Type B pancreatic cell (in vitro differentiated cells): ENCODE data around the gene PRTFDC1. TPM values are rescaled to one million over a fixed set of nuclear protein-coding genes. Genes with fewer than 3 reads are reported as not detected.

Source experiments
- DNase-seq: peaks from one replicate; pipeline ENCODE4 v3.0.0; 2021; ENCODE audit warnings: mixed read lengths; ENCODE audit not compliant: unreplicated experiment; ENCODE audit errors: extremely low spot score
- H3K27ac Mint-ChIP-seq: 2 replicates; pipeline ENCODE4 v1.8.0; 2021; ENCODE audit warnings: mild to moderate bottlenecking, mixed read lengths
- H3K27me3 Mint-ChIP-seq: 2 replicates; pipeline ENCODE4 v1.8.0; 2021; ENCODE audit warnings: mixed read lengths
- H3K36me3 Mint-ChIP-seq: 2 replicates; pipeline ENCODE4 v1.8.0; 2021; ENCODE audit warnings: mixed read lengths
- H3K4me1 Mint-ChIP-seq: one replicate; pipeline ENCODE4 v1.8.0; 2021; ENCODE audit warnings: mixed read lengths; ENCODE audit not compliant: unreplicated experiment
- H3K4me3 Mint-ChIP-seq: 2 replicates; pipeline ENCODE4 v1.8.0; 2021; ENCODE audit warnings: mild to moderate bottlenecking, mixed read lengths
- H3K9me3 Mint-ChIP-seq: 2 replicates; pipeline ENCODE4 v1.8.0; 2021; ENCODE audit warnings: mixed read lengths
- long read RNA-seq: library from polyadenylated mRNA; unstranded; transcript quantifications from one replicate; pipeline ENCODE4 v2.0.0, GENCODE V29; 2020
- total RNA-seq: library from RNA; stranded (reverse); gene quantifications from 2 replicates; pipeline ENCODE4 v1.2.1, GENCODE V29; 2021; ENCODE audit warnings: low replicate concordance
- TF ChIP-seq, protein P1 (sequence below): fragments of 200-600 bp; sonication (generic); conservative IDR thresholded peaks from 2 replicates; pipeline ENCODE4 v1.5.0; 2021; ENCODE audit warnings: antibody characterized with exemption, mild to moderate bottlenecking

Gene PRTFDC1, protein sequence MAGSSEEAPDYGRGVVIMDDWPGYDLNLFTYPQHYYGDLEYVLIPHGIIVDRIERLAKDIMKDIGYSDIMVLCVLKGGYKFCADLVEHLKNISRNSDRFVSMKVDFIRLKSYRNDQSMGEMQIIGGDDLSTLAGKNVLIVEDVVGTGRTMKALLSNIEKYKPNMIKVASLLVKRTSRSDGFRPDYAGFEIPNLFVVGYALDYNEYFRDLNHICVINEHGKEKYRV
- total RNA-seq = 12.4 and 22.9 TPM in 2 replicates
- long read RNA-seq, partial matches to known transcripts = 0 of 15 reads
- long read RNA-seq, other reads (novel, unspliced or antisense) = 11 of 15 reads

DNA sequence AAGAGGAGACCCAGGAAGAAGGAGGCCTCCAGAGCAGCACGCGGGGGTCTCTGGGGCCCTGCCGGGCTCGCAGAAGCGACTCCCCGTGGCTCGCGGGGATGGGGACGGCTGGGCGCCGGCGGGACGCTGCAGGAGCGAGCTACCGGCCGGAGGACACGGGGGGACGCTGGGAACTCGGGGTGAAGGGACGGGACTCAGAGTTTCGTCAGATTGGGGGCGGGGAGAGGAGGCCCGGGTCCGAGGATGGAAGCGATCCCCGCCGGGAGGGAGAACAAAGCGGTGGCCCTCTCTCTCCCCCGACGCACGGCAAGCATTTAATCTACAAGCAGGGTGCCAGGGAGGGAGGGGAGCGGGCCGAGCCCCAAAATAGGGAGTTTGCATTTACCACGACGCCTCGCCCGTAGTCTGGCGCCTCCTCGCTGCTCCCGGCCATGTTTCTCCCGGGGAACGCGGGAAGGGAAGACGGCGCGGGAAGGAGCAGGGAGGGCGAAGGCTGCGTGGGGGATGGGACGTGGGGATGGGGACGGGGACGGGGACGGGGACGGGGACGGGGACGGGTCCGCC is at the start of gene PRTFDC1:
Gene PRTFDC1 (minus strand): TSS at position 464 of the 564 bp plus-strand sequence. CDS start 31 bp downstream, at position 433.
- peak within 1 kb of the TSS; percentile 87 for H3K27ac Mint-ChIP-seq
- TF ChIP-seq, protein P1, sequence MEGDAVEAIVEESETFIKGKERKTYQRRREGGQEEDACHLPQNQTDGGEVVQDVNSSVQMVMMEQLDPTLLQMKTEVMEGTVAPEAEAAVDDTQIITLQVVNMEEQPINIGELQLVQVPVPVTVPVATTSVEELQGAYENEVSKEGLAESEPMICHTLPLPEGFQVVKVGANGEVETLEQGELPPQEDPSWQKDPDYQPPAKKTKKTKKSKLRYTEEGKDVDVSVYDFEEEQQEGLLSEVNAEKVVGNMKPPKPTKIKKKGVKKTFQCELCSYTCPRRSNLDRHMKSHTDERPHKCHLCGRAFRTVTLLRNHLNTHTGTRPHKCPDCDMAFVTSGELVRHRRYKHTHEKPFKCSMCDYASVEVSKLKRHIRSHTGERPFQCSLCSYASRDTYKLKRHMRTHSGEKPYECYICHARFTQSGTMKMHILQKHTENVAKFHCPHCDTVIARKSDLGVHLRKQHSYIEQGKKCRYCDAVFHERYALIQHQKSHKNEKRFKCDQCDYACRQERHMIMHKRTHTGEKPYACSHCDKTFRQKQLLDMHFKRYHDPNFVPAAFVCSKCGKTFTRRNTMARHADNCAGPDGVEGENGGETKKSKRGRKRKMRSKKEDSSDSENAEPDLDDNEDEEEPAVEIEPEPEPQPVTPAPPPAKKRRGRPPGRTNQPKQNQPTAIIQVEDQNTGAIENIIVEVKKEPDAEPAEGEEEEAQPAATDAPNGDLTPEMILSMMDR = no peak
- peaks cover 34% of the 10 kb centered on the region for H3K4me1 Mint-ChIP-seq
- H3K9me3 Mint-ChIP-seq = no peaks in the 10 kb centered on the region
- peaks cover 4% of the 10 kb centered on the region for H3K36me3 Mint-ChIP-seq
- DNase-seq = no peak
- H3K4me3 Mint-ChIP-seq = peak within 1 kb of the TSS; percentile 87
- no peaks in the 10 kb centered on the region for H3K27me3 Mint-ChIP-seq

DNA sequence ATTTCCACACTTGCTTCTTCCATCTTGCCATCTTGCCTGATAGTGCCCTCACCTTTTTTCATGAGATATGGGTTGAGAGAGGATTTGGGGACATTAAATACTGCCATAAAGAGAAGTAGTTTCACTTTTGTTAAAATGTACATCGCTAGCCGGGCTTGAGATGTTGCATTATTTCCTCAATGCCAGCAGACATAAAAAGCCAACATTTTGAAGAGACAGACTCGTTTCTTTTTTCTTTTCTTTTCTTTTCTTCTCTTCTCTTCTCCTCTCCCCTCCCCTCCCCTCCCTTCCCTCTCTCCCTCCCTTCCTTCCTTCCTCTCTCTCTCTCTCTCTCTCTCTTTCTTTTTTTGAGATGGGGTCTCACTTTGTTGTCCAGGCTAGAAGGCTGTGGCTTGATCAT is 45.6 kb upstream of the PRTFDC1 start:
- no peak overlapping the region for H3K27ac Mint-ChIP-seq
- no peaks in the 10 kb centered on the region for H3K9me3 Mint-ChIP-seq
- no peaks in the 10 kb centered on the region for H3K4me1 Mint-ChIP-seq
- no peak overlapping the region for H3K4me3 Mint-ChIP-seq
- no peaks in the 10 kb centered on the region for H3K27me3 Mint-ChIP-seq
- TF ChIP-seq, protein P1 = no peak
- DNase-seq = no peak
- no peaks in the 10 kb centered on the region for H3K36me3 Mint-ChIP-seq

DNA sequence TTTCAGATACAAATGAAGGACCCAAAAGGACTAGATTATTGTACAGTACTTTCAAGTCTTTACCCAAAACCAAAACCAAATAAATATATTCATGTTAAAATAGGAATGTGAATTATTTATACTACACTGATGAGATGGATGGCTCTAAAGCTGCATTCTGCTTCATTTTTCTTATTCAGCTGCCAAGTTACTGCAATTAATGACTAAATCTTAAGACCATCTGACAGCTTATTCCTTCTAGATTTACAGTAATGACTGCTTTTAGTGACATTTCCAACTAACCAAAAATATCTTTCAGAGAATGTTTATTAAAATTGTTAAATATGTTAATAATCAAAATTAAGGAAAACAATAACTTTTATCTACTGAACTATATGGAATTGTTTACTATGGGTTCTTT is 42.7 kb upstream of the PRTFDC1 start:
- Mint-ChIP-seq H3K4me3 (no peak overlapping the region), H3K4me1 (no peaks in the 10 kb centered on the region), H3K27ac (no peak overlapping the region), H3K36me3 (no peaks in the 10 kb centered on the region), H3K9me3 (no peaks in the 10 kb centered on the region), H3K27me3 (no peaks in the 10 kb centered on the region)
- no peak for DNase-seq
- TF ChIP-seq, protein P1 = no peak

DNA sequence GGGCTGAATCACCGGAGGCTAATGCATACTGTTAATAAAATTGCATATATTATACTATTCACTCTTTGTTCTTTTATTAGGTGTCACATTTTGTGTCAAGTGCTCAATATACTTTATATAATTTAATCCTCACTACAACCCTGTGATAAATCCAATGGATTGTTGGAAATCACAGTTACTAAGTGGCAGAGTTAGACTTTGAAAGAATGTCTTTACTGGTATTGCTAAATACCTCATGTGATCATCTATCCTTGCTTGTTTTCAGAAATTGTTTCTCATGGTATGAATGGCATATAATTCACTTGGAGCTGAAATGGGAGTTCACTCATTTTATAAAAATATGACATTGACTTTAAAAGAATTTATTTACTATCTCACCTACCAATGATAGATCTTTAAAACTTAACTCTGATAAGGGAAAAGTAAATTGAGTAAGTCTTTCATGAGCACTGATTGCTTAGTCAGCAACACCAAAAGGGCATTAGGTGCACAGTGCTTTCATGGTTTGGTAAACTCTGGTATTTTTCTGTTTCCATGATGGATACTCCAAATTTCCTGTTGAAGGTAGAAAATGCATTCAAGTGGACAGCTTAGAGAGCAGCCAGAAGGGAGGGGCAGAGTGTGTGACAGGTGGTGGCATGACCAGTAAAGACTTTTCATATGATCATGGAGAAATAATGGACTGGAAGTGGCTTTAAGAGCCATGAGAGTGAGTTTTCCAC is 41.0 kb upstream of the PRTFDC1 start:
- H3K36me3 Mint-ChIP-seq = no peaks in the 10 kb centered on the region
- no peaks in the 10 kb centered on the region for H3K4me1 Mint-ChIP-seq
- H3K4me3 Mint-ChIP-seq = no peak overlapping the region
- no peaks in the 10 kb centered on the region for H3K9me3 Mint-ChIP-seq
- H3K27me3 Mint-ChIP-seq = no peaks in the 10 kb centered on the region
- no peak for DNase-seq
- TF ChIP-seq, protein P1 = no peak
- no peak overlapping the region for H3K27ac Mint-ChIP-seq

DNA sequence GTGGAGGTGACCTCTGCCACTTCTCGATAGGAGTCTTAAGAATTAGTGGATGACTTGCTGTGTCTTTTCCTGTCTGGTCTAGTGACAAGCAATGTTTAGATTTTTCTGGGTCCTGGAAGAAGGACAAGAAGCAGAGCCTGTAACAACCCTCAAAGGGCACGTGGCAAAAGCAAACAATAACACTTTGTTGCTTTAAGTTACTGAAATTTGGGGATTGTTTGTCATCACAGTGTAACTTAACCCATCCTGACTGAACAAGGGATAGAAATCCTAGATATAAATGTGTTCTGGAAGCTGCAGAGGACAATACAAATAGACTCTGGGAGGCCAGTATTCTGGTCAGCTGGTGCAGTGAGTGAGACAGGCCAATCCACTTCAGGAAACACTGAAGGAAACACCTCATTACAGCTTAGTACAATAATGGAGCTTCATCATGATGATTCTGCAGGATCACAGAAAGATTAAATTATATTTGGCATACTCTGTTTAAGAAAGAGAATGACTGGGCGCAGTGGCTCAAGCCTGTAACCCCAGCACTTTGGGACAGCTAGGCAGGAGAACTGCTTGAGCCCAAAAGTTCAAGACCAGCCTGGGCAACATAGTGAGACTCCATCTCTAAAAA is 40.2 kb upstream of the PRTFDC1 start:
- H3K9me3 Mint-ChIP-seq = no peaks in the 10 kb centered on the region

More for the DNA sequence above, 40.2 kb upstream of the PRTFDC1 start:
- Mint-ChIP-seq H3K27me3 (no peaks in the 10 kb centered on the region), H3K4me1 (no peaks in the 10 kb centered on the region), H3K4me3 (no peak overlapping the region), H3K27ac (no peak overlapping the region), H3K36me3 (no peaks in the 10 kb centered on the region)
- TF ChIP-seq, protein P1 = no peak
- DNase-seq = no peak
